Motor neuron (in vitro differentiated cells): ENCODE results near the gene RAP1GAP2. TPM values are rescaled to one million over a fixed set of nuclear protein-coding genes. Genes with fewer than 3 reads are reported as not detected.
A peak's percentile ranks its signal among the peaks of the same experiment; 100 is the strongest.

Source experiments
- ATAC-seq, 8 experiments: fragments of 200-7000 bp; cut with Tn5 transposase; replicated peaks in 6 of 8; 2 replicates each; pipeline ENCODE4 v1.8.0; 2021; ENCODE audit warnings: mild to moderate bottlenecking in 8 of 8, moderate library complexity in 8 of 8
- H3K27ac ChIP-seq, 2 donors: fragments of 250-450 bp; sonication (Bioruptor Pico); 2 replicates each; pipeline ENCODE4 v1.9.0; 2021; ENCODE audit warnings: antibody characterized with exemption in 2 of 2, mild to moderate bottlenecking in 2 of 2, moderate library complexity in 1 of 2
- H3K4me1 ChIP-seq, 2 donors: fragments of 250-450 bp; sonication (Bioruptor Pico); replicated peaks in 1 of 2; 2 replicates each; pipeline ENCODE4 v1.6.1; 2021; ENCODE audit warnings: antibody characterized with exemption in 2 of 2, mild to moderate bottlenecking in 2 of 2, moderate library complexity in 1 of 2
- H3K4me3 ChIP-seq, 5 donors: fragments of 250-450 bp; sonication (Bioruptor Pico); 2 replicates each; pipeline ENCODE4 v1.9.0; 2021; ENCODE audit warnings: antibody characterized with exemption in 5 of 5, mild to moderate bottlenecking in 5 of 5, moderate library complexity in 4 of 5
- WGBS, 10 experiments: fragments of 450-650 bp; shearing (Covaris generic); methylation state at CpG; one replicate each; pipeline ENCODE4 v1.0.0; 2022; 5-methylcytosine and 5-hydroxymethylcytosine counted together
- in situ Hi-C, 9 experiments: fragments of 400-800 bp; cut with MboI; loops; one replicate each; pipeline ENCODE4 v1.15.0; 2021; ENCODE audit warnings: low sequenced_read_pairs in 9 of 9, low pct_unique_long_range_greater_than_20kb in 2 of 9; ENCODE audit not compliant: unreplicated experiment in 9 of 9
- total RNA-seq, 8 experiments: library from RNA; unstranded; fragments of 300-600 nt; gene quantifications; 2 replicates each; pipeline versions ENCODE4 v1.2.3 to v1.2.4, GENCODE V29; 2022

Gene RAP1GAP2
- total RNA-seq, 8 experiments from 2014 or later: 0.76 to 16.7 (median 4.3) TPM

DNA sequence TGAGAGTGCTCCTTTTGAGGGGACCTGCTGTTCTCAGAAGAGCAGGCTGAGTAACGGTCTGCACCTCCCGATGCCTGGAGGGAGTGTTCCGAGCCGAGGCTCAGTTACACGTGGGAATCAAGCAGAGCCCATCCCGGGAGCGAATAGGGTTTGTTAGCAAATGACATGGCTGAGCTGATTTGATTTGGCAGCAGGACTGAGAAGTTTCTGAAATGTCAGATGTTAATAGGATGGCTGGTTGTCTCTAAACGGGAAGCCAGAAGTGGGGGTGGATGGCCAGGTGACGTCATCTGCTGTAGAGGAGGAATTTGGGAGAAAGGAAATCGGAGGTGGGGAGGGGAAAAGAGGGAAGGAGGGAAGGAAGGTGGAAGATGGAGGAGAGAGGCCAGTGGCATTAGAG is 128.0 kb downstream of the RAP1GAP2 start:
- Histone ChIP-seq H3K4me3 (no peak overlapping the region), H3K4me1 (no peaks in the 10 kb centered on the region), H3K27ac (no peak overlapping the region)
- in situ Hi-C loops: no loop called here
- ATAC-seq: peak in 3 of 8 experiments; percentile 29 to 48 (median 33)
- WGBS, 10 experiments: 8 to 31% (median 27%) methylated on average over 2 to 10 of the region's 10 CpGs; no CpG with 5 or more reads in 5 of the 10 experiments

DNA sequence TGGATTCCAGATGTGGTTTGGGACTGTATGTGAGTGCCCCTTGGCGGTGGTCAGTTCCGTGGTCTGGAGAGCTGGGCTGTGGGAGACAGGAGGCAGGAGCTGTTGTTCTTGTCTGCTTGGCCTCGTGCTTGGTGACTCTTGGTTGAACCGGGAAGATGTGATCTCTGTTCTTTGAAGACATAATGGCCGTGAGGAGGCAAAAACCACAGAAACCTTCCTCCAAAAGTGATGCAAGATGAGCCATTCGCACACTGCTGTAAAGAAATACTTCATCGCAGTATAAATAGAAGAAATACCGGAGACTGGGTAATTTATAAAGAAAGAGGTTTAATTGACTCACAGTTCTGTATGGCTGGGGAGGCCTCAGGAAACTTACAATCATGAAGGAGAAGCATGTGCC is 128.8 kb downstream of the RAP1GAP2 start:
- H3K4me3 ChIP-seq: no peak overlapping the region
- H3K27ac ChIP-seq: no peak overlapping the region
- ATAC-seq: no peak
- WGBS, 10 experiments: 67 to 100% (median 96%) methylated on average over 1 to 6 of the region's 8 CpGs; no CpG with 5 or more reads in 1 of the 10 experiments
- H3K4me1 ChIP-seq: peaks cover 0 to 3% of the 10 kb centered on the region in 2 donors
- in situ Hi-C loops: no loop called here

DNA sequence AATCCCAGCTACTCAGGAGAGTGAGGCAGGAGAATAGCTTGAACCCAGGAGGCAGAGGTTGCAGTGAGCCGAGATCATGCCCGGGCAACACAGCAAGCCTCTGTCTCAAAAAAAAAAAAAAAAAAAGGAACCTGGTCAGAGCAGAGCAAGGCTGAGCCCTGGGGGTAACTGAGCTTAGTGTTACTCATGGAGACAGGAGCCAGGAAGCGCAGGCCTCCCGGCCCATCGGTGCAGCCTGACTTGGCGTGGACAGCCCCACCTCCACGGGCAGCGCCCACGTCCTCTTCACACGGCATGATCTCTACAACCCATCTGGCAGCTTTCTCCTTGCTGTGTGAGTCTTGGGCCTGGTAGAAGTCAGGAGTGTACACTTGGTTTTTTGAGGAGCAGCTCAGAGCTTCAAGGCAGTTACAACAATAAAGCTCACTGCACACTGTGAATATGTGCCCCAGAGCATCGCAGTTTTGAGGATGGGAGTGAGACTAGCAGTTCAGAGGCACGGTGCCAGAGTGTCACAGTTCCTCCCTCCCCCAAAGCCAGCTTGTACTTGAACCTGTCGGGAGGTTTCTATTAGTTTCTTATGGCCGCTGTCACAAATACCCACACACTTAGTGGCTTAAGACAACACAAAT is 129.9 kb downstream of the RAP1GAP2 start:
- peak in 4 of 8 experiments; percentile 11 to 92 (median 48) for ATAC-seq
- Histone ChIP-seq H3K4me1 (peaks cover 4 to 5% of the 10 kb centered on the region in 2 donors), H3K27ac (no peak overlapping the region), H3K4me3 (no peak overlapping the region)
- 40 to 100% (median 95%) methylated on average over 1 to 4 of the region's 14 CpGs; no CpG with 5 or more reads in 5 of the 10 experiments for WGBS, 10 experiments
- in situ Hi-C loops: no loop called here

DNA sequence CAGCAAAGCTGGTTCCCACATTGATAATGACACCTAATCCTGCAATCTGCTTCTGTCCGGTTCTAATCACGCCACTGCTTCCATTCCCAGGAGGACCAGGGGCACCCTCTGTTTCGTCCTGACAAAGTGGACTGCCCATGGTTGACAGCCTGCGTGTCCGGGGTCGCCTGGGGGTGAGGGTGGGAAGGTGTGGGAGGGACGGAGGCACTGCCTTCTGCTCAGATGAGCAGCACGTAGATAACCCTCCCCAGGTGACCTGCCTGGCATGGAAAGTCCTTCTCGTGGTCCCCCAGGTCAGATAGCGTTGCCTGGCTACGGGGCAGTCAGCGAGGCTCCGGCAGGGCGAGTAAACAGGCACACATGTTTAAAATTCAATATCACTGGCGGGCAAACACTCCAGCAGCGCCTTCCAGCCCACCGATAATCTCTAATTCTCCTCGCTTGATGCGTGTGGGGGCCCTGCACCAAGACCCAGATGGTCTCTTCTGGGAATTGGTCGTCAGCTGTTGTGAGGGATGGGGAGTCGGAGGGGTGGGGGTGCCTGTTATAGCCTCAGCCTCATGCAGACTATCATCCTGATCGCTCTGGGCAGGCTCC is 132.2 kb downstream of the RAP1GAP2 start:
- Histone ChIP-seq H3K4me3 (no peak overlapping the region), H3K4me1 (peaks cover 17 to 19% of the 10 kb centered on the region in 2 donors), H3K27ac (no peak overlapping the region)
- ATAC-seq: peak in 1 of 8 experiments; percentile 34
- WGBS, 10 experiments: 69 to 97% (median 88%) methylated on average over 2 to 8 of the region's 22 CpGs; no CpG with 5 or more reads in 4 of the 10 experiments
- in situ Hi-C loops: no loop called here

DNA sequence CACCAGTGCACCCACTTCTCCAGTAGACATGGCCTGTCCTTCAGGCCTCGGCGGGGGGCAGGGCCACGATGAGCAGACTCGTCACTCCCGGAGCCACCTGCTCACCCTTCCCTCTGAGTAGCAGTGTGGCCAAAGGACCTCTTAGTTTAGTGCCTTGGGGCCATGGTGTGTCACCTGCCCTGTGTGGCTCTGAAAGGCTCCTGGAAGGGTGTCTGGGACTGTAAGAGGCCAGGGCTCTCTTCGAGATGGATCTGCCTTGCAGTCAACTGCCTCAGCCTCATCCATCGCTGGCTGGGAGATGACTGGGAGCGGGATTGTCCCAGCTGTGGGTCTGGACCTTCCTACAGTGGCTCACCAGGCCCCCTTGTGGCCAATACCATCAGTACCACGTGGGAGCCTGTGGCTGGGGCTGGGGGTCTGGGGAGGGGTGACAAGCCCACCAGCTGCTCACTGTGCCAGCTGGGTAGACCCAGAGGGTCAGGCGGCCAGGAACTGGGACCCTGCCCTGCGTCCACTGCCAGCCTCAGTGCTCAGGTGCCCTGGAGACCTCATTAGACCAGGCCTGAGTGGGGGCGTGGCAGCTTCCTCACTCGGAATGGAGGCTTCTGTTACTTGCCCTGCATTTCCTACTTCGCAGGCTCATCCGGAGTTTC is 133.8 kb downstream of the RAP1GAP2 start:
- no peak overlapping the region for H3K27ac ChIP-seq
- no peak overlapping the region for H3K4me3 ChIP-seq
- WGBS, 10 experiments: 82 to 100% methylated on average over 1 to 9 of the region's 15 CpGs; no CpG with 5 or more reads in 8 of the 10 experiments
- in situ Hi-C loops: no loop called here
- peak; percentile 41 to 95 (median 70) for ATAC-seq
- peaks cover 17 to 19% of the 10 kb centered on the region in 2 donors for H3K4me1 ChIP-seq

DNA sequence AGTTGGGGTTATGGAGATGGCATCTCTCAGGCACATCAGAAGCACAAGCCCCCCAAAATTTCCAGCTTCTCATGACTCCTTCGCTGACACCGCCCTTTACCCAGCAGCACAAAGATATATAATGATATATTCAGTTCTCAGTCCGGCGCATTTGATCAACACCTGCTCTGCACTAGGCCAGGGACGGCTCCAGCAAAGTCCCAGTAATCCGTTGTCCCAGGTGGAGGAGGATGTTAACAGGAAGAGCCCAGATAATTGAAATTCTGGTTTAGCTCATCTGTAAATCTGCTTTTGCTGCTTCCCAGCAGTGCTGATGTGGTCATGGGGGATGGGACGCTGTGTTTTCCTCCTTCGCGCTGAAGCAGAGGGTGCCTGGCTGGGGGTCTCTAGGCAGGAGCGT is 135.6 kb downstream of the RAP1GAP2 start:
- H3K27ac ChIP-seq: peak overlapping the region; percentile 2 to 33
- 31 to 82% (median 53%) methylated on average over 2 to 10 of the region's 10 CpGs; no CpG with 5 or more reads in 3 of the 10 experiments for WGBS, 10 experiments
- H3K4me1 ChIP-seq: peaks cover 17 to 19% of the 10 kb centered on the region in 2 donors
- in situ Hi-C loops: no loop called here
- ATAC-seq: peak in 5 of 8 experiments; percentile 10 to 45 (median 39)
- H3K4me3 ChIP-seq: no peak overlapping the region

DNA sequence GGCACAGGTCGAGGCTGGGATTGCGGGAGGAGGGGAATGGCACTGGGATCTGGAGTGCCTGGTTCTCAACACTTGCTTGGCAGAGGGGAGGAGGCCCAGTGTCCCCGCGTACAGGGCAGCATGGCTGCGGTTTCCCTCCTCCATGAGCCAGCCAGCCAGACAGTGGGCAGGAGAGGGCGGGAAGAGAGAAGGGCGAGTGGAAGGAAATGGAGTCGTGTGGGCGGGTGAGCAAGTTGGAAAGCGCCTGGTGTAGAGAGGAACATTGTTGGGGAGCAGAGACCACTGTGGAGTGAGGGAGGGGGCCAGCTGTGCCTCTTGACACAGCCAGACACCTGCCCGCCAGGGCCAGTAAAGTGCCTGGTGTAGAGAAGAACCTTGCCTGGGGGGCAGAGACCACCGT is 136.7 kb downstream of the RAP1GAP2 start:
- ATAC-seq: no peak
- no peak overlapping the region for H3K4me3 ChIP-seq
- 31 to 100% (median 55%) methylated on average over 1 to 9 of the region's 12 CpGs; no CpG with 5 or more reads in 5 of the 10 experiments for WGBS, 10 experiments
- no peak overlapping the region for H3K27ac ChIP-seq
- in situ Hi-C loops: no loop called here
- H3K4me1 ChIP-seq: peaks cover 17 to 19% of the 10 kb centered on the region in 2 donors

DNA sequence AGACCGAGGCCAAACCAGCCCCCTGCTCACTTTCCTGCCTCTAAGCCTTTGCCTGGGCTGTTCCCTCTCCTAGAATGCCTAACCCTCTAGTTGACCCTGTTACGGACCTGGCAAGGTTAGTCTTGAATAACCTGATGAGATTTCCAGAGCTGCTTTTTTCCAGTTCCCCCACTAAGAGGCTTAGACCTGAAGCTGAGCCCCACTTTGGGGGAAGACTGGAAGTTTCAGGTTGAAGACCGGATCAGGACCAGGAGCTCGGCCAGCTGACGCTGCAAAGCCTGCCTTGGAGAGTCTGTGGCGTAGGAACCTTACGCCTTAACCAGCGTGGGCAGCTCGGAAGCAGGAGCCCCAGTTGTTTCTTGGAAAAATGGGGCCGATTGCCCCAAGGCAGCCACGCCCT is 137.4 kb downstream of the RAP1GAP2 start:
- in situ Hi-C loops: no loop called here
- 77 to 100% (median 85%) methylated on average over 1 to 5 of the region's 11 CpGs; no CpG with 5 or more reads in 6 of the 10 experiments for WGBS, 10 experiments

DNA sequence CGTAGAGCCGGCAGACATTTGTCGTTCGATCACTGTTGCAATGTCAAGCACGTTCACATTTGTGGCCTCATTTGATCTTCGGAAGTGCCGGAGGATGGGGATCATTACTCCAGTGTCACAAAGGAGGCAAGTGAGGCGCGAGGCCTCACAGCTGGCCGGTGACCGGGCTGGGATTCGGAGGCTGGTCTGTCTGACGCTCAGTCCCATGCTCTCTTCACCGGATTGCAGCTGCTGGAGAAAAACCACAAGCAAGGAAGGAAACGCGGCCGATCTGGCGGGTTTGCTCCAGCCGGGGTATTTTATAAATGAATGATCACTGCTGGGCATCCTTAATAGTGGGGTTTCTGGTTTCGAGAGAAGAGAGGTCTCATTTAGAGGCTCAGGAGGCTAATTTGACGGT is 139.4 kb downstream of the RAP1GAP2 start:
- Histone ChIP-seq H3K4me1 (peaks cover 28 to 29% of the 10 kb centered on the region in 2 donors), H3K4me3 (no peak overlapping the region), H3K27ac (no peak overlapping the region)
- no peak for ATAC-seq
- in situ Hi-C loops: no loop called here
- 49 to 100% (median 82%) methylated on average over 1 to 21 of the region's 21 CpGs; no CpG with 5 or more reads in 2 of the 10 experiments for WGBS, 10 experiments

More for the DNA sequence above, 137.4 kb downstream of the RAP1GAP2 start:
- Histone ChIP-seq H3K4me3 (no peak overlapping the region), H3K27ac (no peak overlapping the region), H3K4me1 (peaks cover 17 to 19% of the 10 kb centered on the region in 2 donors)
- no peak for ATAC-seq

DNA sequence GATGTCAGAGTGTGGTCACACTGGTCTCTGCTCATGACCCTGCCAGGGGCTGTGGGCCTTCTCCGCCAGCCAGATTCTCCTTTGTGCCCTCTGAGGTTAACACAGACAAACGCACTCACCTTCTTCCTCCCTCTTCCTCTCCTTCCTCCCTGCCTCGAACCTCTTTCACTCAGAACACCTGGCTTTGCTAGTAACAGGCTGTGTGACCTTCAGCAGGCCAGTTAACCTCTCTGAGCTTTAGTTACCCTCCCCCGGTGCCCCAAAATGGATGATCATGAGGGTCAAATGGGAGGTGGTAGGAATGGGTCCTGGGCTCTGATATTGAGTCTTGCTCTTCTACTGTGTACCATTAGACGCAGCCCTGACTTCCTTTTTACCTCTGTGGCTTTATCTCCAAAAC is 140.1 kb downstream of the RAP1GAP2 start:
- ATAC-seq: no peak
- Histone ChIP-seq H3K4me3 (no peak overlapping the region), H3K27ac (no peak overlapping the region), H3K4me1 (peaks cover 24 to 26% of the 10 kb centered on the region in 2 donors)
- in situ Hi-C loops: no loop called here
- 77 to 100% (median 94%) methylated on average over 1 to 3 of the region's 5 CpGs; no CpG with 5 or more reads in 6 of the 10 experiments for WGBS, 10 experiments

DNA sequence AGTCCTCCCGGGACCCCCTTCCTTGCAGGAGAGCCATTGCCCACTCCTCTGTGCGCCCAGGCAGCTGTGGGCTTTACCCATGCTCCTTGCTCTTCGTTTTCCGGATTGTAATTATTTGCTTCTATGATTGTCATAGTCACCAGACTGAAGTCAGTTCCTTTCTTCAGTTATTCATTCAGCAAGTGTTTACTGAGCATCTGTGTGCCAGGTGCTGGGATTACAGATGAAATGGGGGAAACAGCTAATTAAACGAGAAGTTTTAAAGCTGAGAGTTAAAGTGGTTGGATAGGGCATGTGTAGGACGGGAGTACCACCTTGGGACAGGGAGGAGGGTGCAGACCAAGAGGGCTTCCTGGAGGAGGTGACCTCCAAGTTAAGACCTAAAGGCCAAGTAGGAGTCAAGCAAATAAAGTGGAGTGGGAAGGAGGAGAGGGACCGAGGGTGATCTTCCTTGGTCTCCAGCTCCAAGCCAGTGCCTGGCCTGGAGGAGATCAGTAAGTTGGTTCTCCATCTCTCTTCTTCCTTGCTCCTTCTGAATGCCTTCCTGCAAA is 140.6 kb downstream of the RAP1GAP2 start:
- 0 to 100% (median 74%) methylated on average over 2 to 6 of the region's 7 CpGs; no CpG with 5 or more reads in 1 of the 10 experiments for WGBS, 10 experiments
- Histone ChIP-seq H3K4me3 (no peak overlapping the region), H3K4me1 (peaks cover 19 to 21% of the 10 kb centered on the region in 2 donors), H3K27ac (no peak overlapping the region)
- in situ Hi-C loops: no loop called here
- ATAC-seq: peak in 1 of 8 experiments; percentile 20

DNA sequence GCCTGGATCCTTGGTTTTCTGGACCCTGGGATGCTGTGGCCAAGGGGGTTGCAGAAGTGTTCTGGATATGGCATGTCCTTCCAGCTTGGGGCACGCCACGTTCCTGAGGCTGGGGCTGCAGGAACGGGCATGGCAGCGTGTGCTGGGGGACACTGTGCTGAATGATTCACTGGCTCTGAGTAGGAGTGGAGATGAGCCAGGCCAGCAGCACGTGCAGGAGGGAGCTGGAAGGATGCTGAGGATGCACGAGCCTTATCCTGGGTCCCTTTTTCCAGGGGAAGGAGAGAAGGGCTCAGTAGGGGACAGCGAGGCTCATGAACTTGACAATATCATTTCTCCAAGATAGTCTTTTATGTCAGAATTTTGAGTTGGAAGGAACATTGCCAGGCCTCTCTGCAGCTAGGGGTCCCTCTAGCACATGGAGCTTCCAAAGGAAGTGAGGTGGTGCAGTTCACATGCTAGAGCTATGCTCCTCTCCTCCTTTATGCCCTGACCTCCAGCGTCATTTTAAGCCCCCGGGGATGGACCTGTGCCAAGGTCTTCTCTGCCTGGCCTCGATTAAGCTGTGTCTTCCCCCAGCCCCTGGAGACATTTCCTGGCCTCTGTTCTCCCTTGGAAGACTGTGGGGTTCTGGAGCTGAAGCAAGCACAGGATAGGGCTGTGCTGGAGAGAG is 141.2 kb downstream of the RAP1GAP2 start:
- peak in 2 of 8 experiments; percentile 32 to 59 for ATAC-seq
- WGBS, 10 experiments: 19 to 92% (median 68%) methylated on average over 1 to 8 of the region's 10 CpGs; no CpG with 5 or more reads in 4 of the 10 experiments
- in situ Hi-C loops: no loop called here

More for the DNA sequence above, 141.2 kb downstream of the RAP1GAP2 start:
- no peak overlapping the region for H3K4me3 ChIP-seq
- peaks cover 12 to 15% of the 10 kb centered on the region in 2 donors for H3K4me1 ChIP-seq
- no peak overlapping the region for H3K27ac ChIP-seq
